ENCODE results near the gene PROB1. TPM values are rescaled to one million over a fixed set of nuclear protein-coding genes. Genes with fewer than 3 reads are reported as not detected.
A peak's percentile ranks its signal among the peaks of the same experiment; 100 is the strongest.

Gene PROB1
- total and polyA plus RNA-seq, 2 of the 13 experiments (the other 11 are each of a cell fraction or from before 2014, with no cell fraction given) = 0.69 to 1.1 TPM

- TF ChIP-seq RAD21 (CRISPR knock-in tag; IDR thresholded peaks at IDR 0.05) = 0 out of 2 replicates have a peak, but pooled peaks have one; percentile 19
- peak; percentile 76; the same call in 1 of the 2 replicates for TF ChIP-seq ZNF350 (CRISPR knock-in tag; IDR thresholded peaks at IDR 0.05; ENCODE audit: borderline replicate concordance, low read depth)
- no peak for TF ChIP-seq E2F5 (CRISPR knock-in tag; conservative IDR thresholded peaks at IDR 0.05)
- peak; percentile 91 for TF ChIP-seq ZNF605 (CRISPR knock-in tag; IDR thresholded peaks at IDR 0.05)
- TF ChIP-seq XRCC5 (optimal IDR thresholded peaks at IDR 0.05; ENCODE audit: low read length) = peak; percentile 84
- TF ChIP-seq NR3C1 (CRISPR knock-in tag; IDR thresholded peaks at IDR 0.05) = no peak
- no peak for TF ChIP-seq ZNF589 (CRISPR knock-in tag; conservative IDR thresholded peaks at IDR 0.05)
- TF ChIP-seq ZNF33B (CRISPR knock-in tag; IDR thresholded peaks at IDR 0.05) = no peak
- TF ChIP-seq ZZZ3 (CRISPR knock-in tag; IDR thresholded peaks at IDR 0.05; ENCODE audit: borderline replicate concordance) = no peak
- TF ChIP-seq TRIM24 (CRISPR knock-in tag; IDR thresholded peaks at IDR 0.05) = no peak
- no peak for TF ChIP-seq PPARG (CRISPR knock-in tag; conservative IDR thresholded peaks at IDR 0.05)
- no peak for TF ChIP-seq ZNF512B (CRISPR knock-in tag; IDR thresholded peaks at IDR 0.05; ENCODE audit: borderline replicate concordance)
- TF ChIP-seq SP4 (CRISPR knock-in tag; IDR thresholded peaks at IDR 0.05) = peak; percentile 62
- TF ChIP-seq ZNF230 (CRISPR knock-in tag; IDR thresholded peaks at IDR 0.05) = no peak
- TF ChIP-seq GPBP1L1 (CRISPR knock-in tag; IDR thresholded peaks at IDR 0.05) = no peak
- 0 out of 2 replicates have a peak, but pooled peaks have one; percentile 33 for TF ChIP-seq PRDM4 (CRISPR knock-in tag; IDR thresholded peaks at IDR 0.05; ENCODE audit: borderline replicate concordance)
- no peak for TF ChIP-seq TBX2 (CRISPR knock-in tag; IDR thresholded peaks at IDR 0.05; ENCODE audit: borderline replicate concordance)
- TF ChIP-seq HNRNPLL (IDR thresholded peaks at IDR 0.05; ENCODE audit: low read depth, low read length, poor library complexity, severe bottlenecking) = peak; percentile 56
- TF ChIP-seq ZNF20 (CRISPR knock-in tag; IDR thresholded peaks at IDR 0.05) = no peak
- no peak for TF ChIP-seq ZSCAN12 (CRISPR knock-in tag; IDR thresholded peaks at IDR 0.05)
These were observed 44.4 kb upstream of the PROB1 start, which contains the start of gene DNAJC18 (continued) for GRCh38 chr5:139439013-139439903.
